ENCODE data around the gene UGT2B7. TPM values are rescaled to one million over a fixed set of nuclear protein-coding genes. Genes with fewer than 3 reads are reported as not detected.

Gene UGT2B7
- total and polyA plus RNA-seq, 2 of the 13 experiments (the other 11 are each of a cell fraction or from before 2014, with no cell fraction given), result 26.8 to 41.8 TPM

DNA sequence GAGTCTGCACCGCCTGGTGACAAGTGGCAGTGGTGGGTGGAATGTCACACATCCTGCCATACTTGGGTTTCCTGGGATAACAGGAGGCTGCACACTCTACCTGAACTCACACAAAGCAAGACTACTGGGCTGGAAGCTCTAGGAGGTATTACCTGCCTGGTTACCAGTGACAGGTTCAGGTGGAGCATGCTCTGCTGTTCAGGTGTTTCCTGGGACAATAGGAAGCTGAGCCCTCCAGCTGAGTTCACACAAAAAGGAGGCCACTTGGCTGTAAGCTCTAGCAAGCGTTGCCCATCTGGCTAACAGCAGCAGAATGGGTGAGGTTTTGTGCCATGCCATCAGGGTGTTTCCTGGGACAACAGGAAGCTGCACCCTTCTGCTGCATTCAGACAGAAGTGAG, 17.4 kb upstream of the UGT2B7 start:
- Histone ChIP-seq H3K36me3 (replicated peaks in 1 of 2; ENCODE audit: control insufficient read depth in 1 of 2, insufficient read depth in 2 of 2, low read length in 2 of 2) (no peaks in the 10 kb centered on the region), H2AFZ (ENCODE audit: low read length) (no peak overlapping the region), H3K27ac (ENCODE audit: extremely low read length, insufficient read depth, low read length) (no peak overlapping the region), H4K20me1 (ENCODE audit: insufficient read depth, low read length) (no peaks in the 10 kb centered on the region), H3K79me2 (ENCODE audit: insufficient read depth, low read length) (peaks cover 24% of the 10 kb centered on the region), H3K27me3 (ENCODE audit: control insufficient read depth in 1 of 2, insufficient read depth in 2 of 2, low read length in 2 of 2) (no peaks in the 10 kb centered on the region), H3K4me3 (replicated peaks in 1 of 3; ENCODE audit: insufficient read depth in 1 of 3, low read depth in 2 of 3, low read length in 3 of 3) (no peak overlapping the region), H3K9ac (ENCODE audit: insufficient read depth, low read depth, low read length) (no peak overlapping the region), H3K4me1 (ENCODE audit: insufficient read depth, low read length) (0 out of 2 replicates have a peak, but pooled peaks cover 6% of the 10 kb centered on the region), H3K9me3 (ENCODE audit: low read length) (peaks cover 7% of the 10 kb centered on the region), H3K4me2 (ENCODE audit: low read depth, low read length) (no peak overlapping the region)
- intact Hi-C loops (cut with micrococcal nuclease; ENCODE audit: unreplicated experiment), result no loop called here
- FAIRE-seq (no peak), ATAC-seq (no peak), DNase-seq (ENCODE audit: low spot score) (no peak)
- TF ChIP-seq NRL (CRISPR knock-in tag; IDR thresholded peaks at IDR 0.05; ENCODE audit: borderline replicate concordance) (no peak), RFX5 (IDR thresholded peaks at IDR 0.05; ENCODE audit: low read depth, low read length) (0 out of 2 replicates have a peak, but pooled peaks have one; percentile 33), KLF9 (CRISPR knock-in tag; IDR thresholded peaks at IDR 0.05; ENCODE audit: low read depth) (no peak), EHMT2 (IDR thresholded peaks at IDR 0.05; ENCODE audit: borderline replicate concordance, low read depth, low read length) (no peak)
- in situ Hi-C loops (cut with HindIII; ENCODE audit: extremely low pct_ligation_motif_present, low pct_unique_long_range_greater_than_20kb), result no loop called here
- no TSS peak for BruUV-seq (replicated peaks)
- 100% methylated on average over 2 of the region's 2 CpGs for WGBS (ENCODE audit: low lambda C conversion rate)
- ChIA-PET POLR2A (no interaction called here), CTCF (ENCODE audit: low intra/inter-chr PET ratio, low total read pairs) (no interaction called here)

- H3K27ac ChIP-seq (ENCODE audit: extremely low read length, insufficient read depth, low read length), result no peak overlapping the region
- intact Hi-C loops (cut with micrococcal nuclease; ENCODE audit: unreplicated experiment), result no loop called here
- BruUV-seq (replicated peaks), result no TSS peak
- TF ChIP-seq, protein P1, sequence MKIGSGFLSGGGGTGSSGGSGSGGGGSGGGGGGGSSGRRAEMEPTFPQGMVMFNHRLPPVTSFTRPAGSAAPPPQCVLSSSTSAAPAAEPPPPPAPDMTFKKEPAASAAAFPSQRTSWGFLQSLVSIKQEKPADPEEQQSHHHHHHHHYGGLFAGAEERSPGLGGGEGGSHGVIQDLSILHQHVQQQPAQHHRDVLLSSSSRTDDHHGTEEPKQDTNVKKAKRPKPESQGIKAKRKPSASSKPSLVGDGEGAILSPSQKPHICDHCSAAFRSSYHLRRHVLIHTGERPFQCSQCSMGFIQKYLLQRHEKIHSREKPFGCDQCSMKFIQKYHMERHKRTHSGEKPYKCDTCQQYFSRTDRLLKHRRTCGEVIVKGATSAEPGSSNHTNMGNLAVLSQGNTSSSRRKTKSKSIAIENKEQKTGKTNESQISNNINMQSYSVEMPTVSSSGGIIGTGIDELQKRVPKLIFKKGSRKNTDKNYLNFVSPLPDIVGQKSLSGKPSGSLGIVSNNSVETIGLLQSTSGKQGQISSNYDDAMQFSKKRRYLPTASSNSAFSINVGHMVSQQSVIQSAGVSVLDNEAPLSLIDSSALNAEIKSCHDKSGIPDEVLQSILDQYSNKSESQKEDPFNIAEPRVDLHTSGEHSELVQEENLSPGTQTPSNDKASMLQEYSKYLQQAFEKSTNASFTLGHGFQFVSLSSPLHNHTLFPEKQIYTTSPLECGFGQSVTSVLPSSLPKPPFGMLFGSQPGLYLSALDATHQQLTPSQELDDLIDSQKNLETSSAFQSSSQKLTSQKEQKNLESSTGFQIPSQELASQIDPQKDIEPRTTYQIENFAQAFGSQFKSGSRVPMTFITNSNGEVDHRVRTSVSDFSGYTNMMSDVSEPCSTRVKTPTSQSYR (CRISPR knock-in tag; IDR thresholded peaks at IDR 0.05; ENCODE audit: borderline replicate concordance), result no peak
- TF ChIP-seq ZNF234 (CRISPR knock-in tag; conservative IDR thresholded peaks at IDR 0.05) (no peak), PAWR (CRISPR knock-in tag; IDR thresholded peaks at IDR 0.05; ENCODE audit: borderline replicate concordance) (no peak), PHF8 (CRISPR knock-in tag; IDR thresholded peaks at IDR 0.05) (no peak), ZFP41 (CRISPR knock-in tag; IDR thresholded peaks at IDR 0.05; ENCODE audit: borderline replicate concordance) (no peak), ZNF589 (CRISPR knock-in tag; conservative IDR thresholded peaks at IDR 0.05) (no peak), RFXAP (CRISPR knock-in tag; IDR thresholded peaks at IDR 0.05; ENCODE audit: borderline replicate concordance) (no peak)
- TF ChIP-seq, protein P2, sequence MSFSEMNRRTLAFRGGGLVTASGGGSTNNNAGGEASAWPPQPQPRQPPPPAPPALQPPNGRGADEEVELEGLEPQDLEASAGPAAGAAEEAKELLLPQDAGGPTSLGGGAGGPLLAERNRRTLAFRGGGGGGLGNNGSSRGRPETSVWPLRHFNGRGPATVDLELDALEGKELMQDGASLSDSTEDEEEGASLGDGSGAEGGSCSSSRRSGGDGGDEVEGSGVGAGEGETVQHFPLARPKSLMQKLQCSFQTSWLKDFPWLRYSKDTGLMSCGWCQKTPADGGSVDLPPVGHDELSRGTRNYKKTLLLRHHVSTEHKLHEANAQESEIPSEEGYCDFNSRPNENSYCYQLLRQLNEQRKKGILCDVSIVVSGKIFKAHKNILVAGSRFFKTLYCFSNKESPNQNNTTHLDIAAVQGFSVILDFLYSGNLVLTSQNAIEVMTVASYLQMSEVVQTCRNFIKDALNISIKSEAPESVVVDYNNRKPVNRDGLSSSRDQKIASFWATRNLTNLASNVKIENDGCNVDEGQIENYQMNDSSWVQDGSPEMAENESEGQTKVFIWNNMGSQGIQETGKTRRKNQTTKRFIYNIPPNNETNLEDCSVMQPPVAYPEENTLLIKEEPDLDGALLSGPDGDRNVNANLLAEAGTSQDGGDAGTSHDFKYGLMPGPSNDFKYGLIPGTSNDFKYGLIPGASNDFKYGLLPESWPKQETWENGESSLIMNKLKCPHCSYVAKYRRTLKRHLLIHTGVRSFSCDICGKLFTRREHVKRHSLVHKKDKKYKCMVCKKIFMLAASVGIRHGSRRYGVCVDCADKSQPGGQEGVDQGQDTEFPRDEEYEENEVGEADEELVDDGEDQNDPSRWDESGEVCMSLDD (CRISPR knock-in tag; IDR thresholded peaks at IDR 0.05; ENCODE audit: borderline replicate concordance), result no peak
- TF ChIP-seq, protein P3, sequence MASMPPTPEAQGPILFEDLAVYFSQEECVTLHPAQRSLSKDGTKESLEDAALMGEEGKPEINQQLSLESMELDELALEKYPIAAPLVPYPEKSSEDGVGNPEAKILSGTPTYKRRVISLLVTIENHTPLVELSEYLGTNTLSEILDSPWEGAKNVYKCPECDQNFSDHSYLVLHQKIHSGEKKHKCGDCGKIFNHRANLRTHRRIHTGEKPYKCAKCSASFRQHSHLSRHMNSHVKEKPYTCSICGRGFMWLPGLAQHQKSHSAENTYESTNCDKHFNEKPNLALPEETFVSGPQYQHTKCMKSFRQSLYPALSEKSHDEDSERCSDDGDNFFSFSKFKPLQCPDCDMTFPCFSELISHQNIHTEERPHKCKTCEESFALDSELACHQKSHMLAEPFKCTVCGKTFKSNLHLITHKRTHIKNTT (CRISPR knock-in tag; IDR thresholded peaks at IDR 0.05), result no peak
These were observed 7.8 kb upstream of the UGT2B7 start for GRCh38 chr4:69088473-69088872.

More at GRCh38 chr4:69088473-69088872, 7.8 kb upstream of the UGT2B7 start:
- peaks cover 28% of the 10 kb centered on the region for H3K79me2 ChIP-seq (ENCODE audit: insufficient read depth, low read length)
- H3K4me1 ChIP-seq (ENCODE audit: insufficient read depth, low read length), result peaks cover 19% of the 10 kb centered on the region
- FAIRE-seq, result no peak
- H2AFZ ChIP-seq (ENCODE audit: low read length), result no peak overlapping the region
- in situ Hi-C loops (cut with HindIII; ENCODE audit: extremely low pct_ligation_motif_present, low pct_unique_long_range_greater_than_20kb), result no loop called here
- DNase-seq (ENCODE audit: low spot score), result no peak
- no peaks in the 10 kb centered on the region for H4K20me1 ChIP-seq (ENCODE audit: insufficient read depth, low read length)
- ChIA-PET CTCF (ENCODE audit: low intra/inter-chr PET ratio, low total read pairs) (no interaction called here), POLR2A (no interaction called here)
- 82% methylated on average over 2 of the region's 2 CpGs for WGBS (ENCODE audit: low lambda C conversion rate)
- no peaks in the 10 kb centered on the region for H3K36me3 ChIP-seq (replicated peaks in 1 of 2; ENCODE audit: control insufficient read depth in 1 of 2, insufficient read depth in 2 of 2, low read length in 2 of 2)
- H3K9ac ChIP-seq (ENCODE audit: insufficient read depth, low read depth, low read length), result no peak overlapping the region
- H3K4me2 ChIP-seq (ENCODE audit: low read depth, low read length), result no peak overlapping the region
- H3K27me3 ChIP-seq (ENCODE audit: control insufficient read depth in 1 of 2, insufficient read depth in 2 of 2, low read length in 2 of 2), result no peaks in the 10 kb centered on the region
- H3K9me3 ChIP-seq (ENCODE audit: low read length), result no peaks in the 10 kb centered on the region
- ATAC-seq, result no peak
- no peak overlapping the region for H3K4me3 ChIP-seq (replicated peaks in 1 of 3; ENCODE audit: insufficient read depth in 1 of 3, low read depth in 2 of 3, low read length in 3 of 3)
